ENCODE measurements around the gene FAM200C. TPM values are rescaled to one million over a fixed set of nuclear protein-coding genes. Genes with fewer than 3 reads are reported as not detected.

Gene FAM200C
- total RNA-seq, 1 donor from 2014 or later, result 13.0 TPM

DNA sequence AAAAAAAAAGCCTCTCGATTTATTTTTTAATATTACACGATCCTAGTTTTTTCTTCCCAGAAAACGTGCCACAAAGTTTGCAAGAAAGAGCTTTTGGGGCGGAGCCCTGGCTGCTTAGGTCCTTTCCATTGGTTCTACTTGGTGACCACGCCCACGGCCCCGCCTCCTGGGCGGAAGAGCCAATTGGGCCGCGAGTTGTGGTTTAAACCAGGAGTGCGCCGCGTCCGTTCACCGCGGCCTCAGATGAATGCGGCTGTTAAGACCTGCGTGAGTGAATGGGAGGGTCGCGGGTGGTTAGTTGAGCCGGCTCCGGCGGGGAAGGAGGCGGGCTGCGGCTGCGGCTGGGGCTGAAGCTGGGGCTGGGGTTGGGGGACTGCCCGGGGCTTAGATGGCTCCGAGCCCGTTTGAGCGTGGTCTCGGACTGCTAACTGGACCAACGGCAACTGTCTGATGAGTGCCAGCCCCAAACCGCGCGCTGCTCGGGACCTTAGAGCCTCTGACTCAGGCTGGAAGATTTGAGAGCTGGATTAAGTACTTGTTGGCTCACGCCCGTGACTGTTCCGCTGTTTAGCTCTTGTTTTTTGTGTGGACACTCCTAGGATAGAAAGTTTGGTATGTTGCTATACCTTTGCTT, 21.9 kb upstream of the FAM200C start, which contains the start of gene PTTG1:
Gene PTTG1 (plus strand): TSS at position 231 of the 634 bp plus-strand sequence. CDS start 458 bp downstream, outside the sequence.
- Histone ChIP-seq H3K4me3 (ENCODE audit: low read length in 3 of 3) (peak within 1 kb of the TSS; percentile 73 to 81 (median 76)), H3K9ac (ENCODE audit: low read depth in 1 of 3, low read length in 3 of 3) (peak within 1 kb of the TSS; percentile 64 to 69 (median 66)), H3K36me3 (ENCODE audit: control insufficient read depth in 3 of 3, insufficient read depth in 3 of 3, low read length in 3 of 3) (no peaks in the 10 kb centered on the region), H3K27me3 (ENCODE audit: control insufficient read depth in 3 of 3, insufficient read depth in 3 of 3, low read length in 3 of 3) (no peaks in the 10 kb centered on the region), H3K27ac (ENCODE audit: low read depth, low read length) (peak within 1 kb of the TSS; percentile 43), H3K4me1 (ENCODE audit: control insufficient read depth in 3 of 3, insufficient read depth in 3 of 3, low read length in 3 of 3) (peaks cover 9 to 15% (median 13%) of the 10 kb centered on the region in 3 donors), H3K9me3 (ENCODE audit: control insufficient read depth in 3 of 3, low read length in 3 of 3) (no peaks in the 10 kb centered on the region)

DNA sequence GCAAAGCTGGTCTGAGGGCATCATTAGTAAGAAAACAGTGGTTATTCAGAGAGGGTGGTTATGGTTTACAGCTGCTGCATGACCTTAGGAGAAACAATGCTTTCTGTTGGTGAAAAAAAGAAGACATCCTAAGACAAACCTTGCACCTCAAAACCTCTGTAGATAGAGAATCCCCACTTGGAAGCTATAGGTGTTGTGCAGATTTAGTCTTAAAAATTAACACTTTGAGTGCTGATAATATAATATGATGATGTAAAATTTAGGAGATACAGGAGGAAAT, 20.4 kb upstream of the FAM200C start:
- Histone ChIP-seq H3K9me3 (ENCODE audit: control insufficient read depth in 3 of 3, low read length in 3 of 3) (no peaks in the 10 kb centered on the region), H3K27ac (ENCODE audit: low read depth, low read length) (no peak overlapping the region), H3K27me3 (ENCODE audit: control insufficient read depth in 3 of 3, insufficient read depth in 3 of 3, low read length in 3 of 3) (no peaks in the 10 kb centered on the region), H3K4me3 (ENCODE audit: low read length in 3 of 3) (no peak overlapping the region), H3K4me1 (ENCODE audit: control insufficient read depth in 3 of 3, insufficient read depth in 3 of 3, low read length in 3 of 3) (peaks cover 9 to 15% (median 13%) of the 10 kb centered on the region in 3 donors), H3K36me3 (ENCODE audit: control insufficient read depth in 3 of 3, insufficient read depth in 3 of 3, low read length in 3 of 3) (peaks cover 0 to 2% (median 0%) of the 10 kb centered on the region in 3 donors), H3K9ac (ENCODE audit: low read depth in 1 of 3, low read length in 3 of 3) (no peak overlapping the region)

DNA sequence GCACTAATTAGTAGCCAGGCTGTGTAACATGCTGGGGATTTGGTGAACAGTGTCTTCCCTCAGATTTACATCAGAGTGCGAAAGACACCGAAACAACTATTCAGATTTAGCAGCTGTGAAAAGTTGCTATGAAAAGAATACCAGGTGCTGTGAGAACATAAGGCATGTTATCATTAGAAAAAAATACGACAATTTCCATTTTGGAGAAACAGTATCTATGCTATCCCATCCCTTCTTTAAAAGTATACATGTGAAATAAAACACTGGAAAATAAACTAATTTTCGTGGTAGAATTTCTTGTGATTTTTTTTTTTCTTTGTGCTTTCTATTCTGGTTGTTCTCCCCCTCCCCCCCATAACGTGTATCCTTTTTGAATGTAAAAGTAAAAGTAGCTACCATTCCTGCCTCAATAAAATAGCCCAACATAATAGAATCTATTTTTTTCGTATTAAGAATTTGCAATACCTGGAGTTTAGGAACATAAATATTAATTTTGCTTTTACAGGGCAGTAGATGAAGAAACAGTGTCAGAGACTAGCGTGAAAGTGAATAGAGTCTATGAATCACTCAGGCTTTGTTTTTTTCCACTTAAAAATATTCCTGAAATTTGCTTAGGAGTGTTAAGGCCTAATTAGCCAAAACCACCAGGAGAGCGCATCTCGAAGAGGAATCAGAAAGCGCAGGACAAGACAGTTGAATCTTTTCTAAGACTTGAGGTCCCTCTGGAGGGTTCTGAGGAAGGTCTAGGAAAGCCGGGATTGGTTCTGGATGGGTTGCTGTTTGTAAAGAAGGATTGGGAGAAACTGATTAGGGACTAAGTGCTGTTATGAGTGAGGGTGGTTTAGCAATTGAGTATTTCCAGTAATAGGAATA, 19.8 kb upstream of the FAM200C start:
- H3K27me3 ChIP-seq (ENCODE audit: control insufficient read depth in 3 of 3, insufficient read depth in 3 of 3, low read length in 3 of 3), result no peaks in the 10 kb centered on the region
- H3K9me3 ChIP-seq (ENCODE audit: control insufficient read depth in 3 of 3, low read length in 3 of 3), result no peaks in the 10 kb centered on the region
- peaks cover 0 to 7% (median 0%) of the 10 kb centered on the region in 3 donors for H3K36me3 ChIP-seq (ENCODE audit: control insufficient read depth in 3 of 3, insufficient read depth in 3 of 3, low read length in 3 of 3)
- H3K9ac ChIP-seq (ENCODE audit: low read depth in 1 of 3, low read length in 3 of 3), result peak overlapping the region; percentile 89 to 92 (median 89)
- H3K4me3 ChIP-seq (ENCODE audit: low read length in 3 of 3), result peak overlapping the region; percentile 92 to 99 (median 93)
- H3K27ac ChIP-seq (ENCODE audit: low read depth, low read length), result peak overlapping the region; percentile 81
- peaks cover 9 to 15% (median 13%) of the 10 kb centered on the region in 3 donors for H3K4me1 ChIP-seq (ENCODE audit: control insufficient read depth in 3 of 3, insufficient read depth in 3 of 3, low read length in 3 of 3)

DNA sequence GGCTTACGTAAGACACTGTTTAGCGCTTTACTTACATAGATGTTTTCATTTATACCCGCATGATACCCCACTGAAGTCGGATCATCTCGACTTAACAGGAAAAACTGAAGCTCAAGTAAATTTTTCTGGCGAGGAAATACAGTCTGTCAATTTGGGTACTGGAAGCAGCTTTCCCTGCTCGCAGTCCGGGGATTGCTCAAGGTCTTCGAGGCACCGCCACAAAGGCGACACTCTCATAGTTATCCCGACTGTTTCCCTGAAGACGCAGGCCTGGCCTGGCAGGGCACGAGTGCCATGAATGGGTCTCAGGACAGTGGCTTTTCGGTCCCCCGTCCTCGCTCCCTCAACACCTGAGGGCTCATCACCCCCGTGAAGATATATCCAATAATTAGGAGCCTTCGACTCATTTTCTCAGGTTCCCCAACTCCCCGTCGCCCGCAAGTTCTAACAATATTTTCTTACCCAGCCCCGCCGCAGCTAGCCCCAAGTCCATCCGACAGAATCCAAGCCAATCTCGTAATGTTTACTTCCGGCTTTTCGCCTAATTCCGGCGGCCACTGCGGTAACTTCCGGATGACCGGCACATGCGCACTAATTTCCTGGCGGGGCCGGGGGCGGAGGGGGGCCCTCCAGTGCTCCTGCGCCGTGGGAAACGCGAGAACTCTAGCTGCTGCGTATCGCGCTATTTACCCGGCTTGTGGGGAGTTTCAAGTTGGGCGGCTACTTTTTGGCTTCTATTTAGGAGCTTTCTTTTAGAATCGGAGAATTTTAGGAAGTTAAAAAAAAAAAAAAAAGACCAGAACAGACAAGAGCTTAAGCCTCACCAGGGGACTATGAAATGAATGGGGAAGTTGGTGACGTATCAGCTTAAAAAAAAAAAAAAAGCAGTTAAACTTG, 19.0 kb upstream of the FAM200C start, which contains the start of gene SLU7:
Gene SLU7 (minus strand): TSS at position 521 of the 897 bp plus-strand sequence. CDS start 3,787 bp downstream, outside the sequence.
- Histone ChIP-seq H3K36me3 (ENCODE audit: control insufficient read depth in 3 of 3, insufficient read depth in 3 of 3, low read length in 3 of 3) (peaks cover 3 to 15% (median 3%) of the 10 kb centered on the region in 3 donors), H3K9ac (ENCODE audit: low read depth in 1 of 3, low read length in 3 of 3) (peak within 1 kb of the TSS; percentile 89 to 92 (median 89)), H3K4me3 (ENCODE audit: low read length in 3 of 3) (peak within 1 kb of the TSS; percentile 92 to 99 (median 93)), H3K4me1 (ENCODE audit: control insufficient read depth in 3 of 3, insufficient read depth in 3 of 3, low read length in 3 of 3) (peaks cover 9 to 15% (median 13%) of the 10 kb centered on the region in 3 donors), H3K27me3 (ENCODE audit: control insufficient read depth in 3 of 3, insufficient read depth in 3 of 3, low read length in 3 of 3) (no peaks in the 10 kb centered on the region), H3K9me3 (ENCODE audit: control insufficient read depth in 3 of 3, low read length in 3 of 3) (no peaks in the 10 kb centered on the region), H3K27ac (ENCODE audit: low read depth, low read length) (peak within 1 kb of the TSS; percentile 81)

DNA sequence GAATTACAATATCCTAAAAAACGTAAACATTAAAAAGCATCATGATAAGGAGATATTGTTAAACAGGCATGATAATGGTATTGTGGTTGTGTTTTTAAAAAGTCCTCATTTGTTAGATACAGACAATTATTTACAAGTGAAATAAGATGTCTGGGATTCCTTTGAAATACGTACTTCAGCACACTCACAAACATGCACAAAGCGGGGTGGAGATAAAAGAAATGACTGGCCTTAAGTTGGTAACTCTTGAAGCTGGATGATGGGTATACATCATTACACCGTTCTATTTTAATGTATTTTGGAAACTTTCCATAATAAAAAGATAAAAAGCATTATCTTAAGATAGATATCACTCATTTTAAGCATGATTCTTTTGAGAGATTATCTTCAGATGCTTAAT, 1.0 kb downstream of the FAM200C start:
- H3K9ac ChIP-seq (ENCODE audit: low read depth in 1 of 3, low read length in 3 of 3), result peak overlapping the region; percentile 15 to 94 (median 85)
- peak overlapping the region; percentile 87 to 96 (median 90) for H3K4me3 ChIP-seq (ENCODE audit: low read length in 3 of 3)
- H3K27ac ChIP-seq (ENCODE audit: low read depth, low read length), result no peak overlapping the region
- H3K4me1 ChIP-seq (ENCODE audit: control insufficient read depth in 3 of 3, insufficient read depth in 3 of 3, low read length in 3 of 3), result peaks cover 2 to 19% (median 15%) of the 10 kb centered on the region in 3 donors
- H3K9me3 ChIP-seq (ENCODE audit: control insufficient read depth in 3 of 3, low read length in 3 of 3), result no peaks in the 10 kb centered on the region
- H3K27me3 ChIP-seq (ENCODE audit: control insufficient read depth in 3 of 3, insufficient read depth in 3 of 3, low read length in 3 of 3), result no peaks in the 10 kb centered on the region
- peaks cover 8 to 13% (median 9%) of the 10 kb centered on the region in 3 donors for H3K36me3 ChIP-seq (ENCODE audit: control insufficient read depth in 3 of 3, insufficient read depth in 3 of 3, low read length in 3 of 3)

DNA sequence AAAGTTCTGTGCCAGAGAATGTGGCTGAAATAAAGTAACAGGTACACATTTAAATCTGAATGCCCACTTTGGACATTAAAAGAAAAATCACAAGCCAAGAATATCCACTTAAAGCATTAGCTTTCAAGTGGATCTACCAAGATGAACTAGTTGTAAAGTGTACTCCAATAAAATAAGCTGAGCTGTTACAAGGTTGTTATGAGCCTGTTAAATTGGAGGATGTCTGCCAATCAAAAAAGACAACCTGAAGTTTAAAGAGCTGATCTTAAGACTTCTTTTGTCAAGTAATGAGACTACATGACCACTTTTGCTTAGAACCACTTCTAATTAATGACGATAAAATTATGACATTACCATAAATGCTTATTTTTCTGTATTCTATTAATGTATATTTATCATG, 2.4 kb downstream of the FAM200C start:
- peak overlapping the region in 1 of 3 donors; percentile 10 for H3K9ac ChIP-seq (ENCODE audit: low read depth in 1 of 3, low read length in 3 of 3)
- no peak overlapping the region for H3K27ac ChIP-seq (ENCODE audit: low read depth, low read length)
- H3K4me3 ChIP-seq (ENCODE audit: low read length in 3 of 3), result no peak overlapping the region
- H3K36me3 ChIP-seq (ENCODE audit: control insufficient read depth in 3 of 3, insufficient read depth in 3 of 3, low read length in 3 of 3), result peaks cover 0 to 4% (median 0%) of the 10 kb centered on the region in 3 donors
- no peaks in the 10 kb centered on the region for H3K27me3 ChIP-seq (ENCODE audit: control insufficient read depth in 3 of 3, insufficient read depth in 3 of 3, low read length in 3 of 3)
- H3K4me1 ChIP-seq (ENCODE audit: control insufficient read depth in 3 of 3, insufficient read depth in 3 of 3, low read length in 3 of 3), result peaks cover 2 to 19% (median 15%) of the 10 kb centered on the region in 3 donors
- no peaks in the 10 kb centered on the region for H3K9me3 ChIP-seq (ENCODE audit: control insufficient read depth in 3 of 3, low read length in 3 of 3)

DNA sequence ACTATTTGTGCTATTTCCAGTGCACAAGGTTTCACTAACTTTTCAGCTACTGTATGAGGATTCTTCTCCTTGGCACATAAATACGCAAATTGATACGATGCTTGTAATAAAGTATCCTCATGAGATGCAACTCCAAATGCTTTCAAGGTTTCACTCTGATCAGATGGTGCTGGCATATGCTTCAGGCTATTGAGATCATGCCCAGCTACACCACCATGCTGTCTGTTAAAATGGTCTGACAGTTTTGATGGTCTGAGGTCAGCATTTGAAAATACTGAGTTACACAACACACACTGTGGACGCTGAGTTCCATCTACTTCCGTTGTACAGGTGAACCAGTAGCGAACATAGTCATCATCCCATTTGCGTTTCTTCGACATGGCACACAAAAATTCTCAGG, 4.7 kb downstream of the FAM200C start:
- H3K9ac ChIP-seq (ENCODE audit: low read depth in 1 of 3, low read length in 3 of 3), result no peak overlapping the region
- no peaks in the 10 kb centered on the region for H3K36me3 ChIP-seq (ENCODE audit: control insufficient read depth in 3 of 3, insufficient read depth in 3 of 3, low read length in 3 of 3)
- H3K4me1 ChIP-seq (ENCODE audit: control insufficient read depth in 3 of 3, insufficient read depth in 3 of 3, low read length in 3 of 3), result peaks cover 2 to 15% (median 13%) of the 10 kb centered on the region in 3 donors
- no peak overlapping the region for H3K4me3 ChIP-seq (ENCODE audit: low read length in 3 of 3)
- no peaks in the 10 kb centered on the region for H3K9me3 ChIP-seq (ENCODE audit: control insufficient read depth in 3 of 3, low read length in 3 of 3)
- no peaks in the 10 kb centered on the region for H3K27me3 ChIP-seq (ENCODE audit: control insufficient read depth in 3 of 3, insufficient read depth in 3 of 3, low read length in 3 of 3)
- H3K27ac ChIP-seq (ENCODE audit: low read depth, low read length), result no peak overlapping the region

DNA sequence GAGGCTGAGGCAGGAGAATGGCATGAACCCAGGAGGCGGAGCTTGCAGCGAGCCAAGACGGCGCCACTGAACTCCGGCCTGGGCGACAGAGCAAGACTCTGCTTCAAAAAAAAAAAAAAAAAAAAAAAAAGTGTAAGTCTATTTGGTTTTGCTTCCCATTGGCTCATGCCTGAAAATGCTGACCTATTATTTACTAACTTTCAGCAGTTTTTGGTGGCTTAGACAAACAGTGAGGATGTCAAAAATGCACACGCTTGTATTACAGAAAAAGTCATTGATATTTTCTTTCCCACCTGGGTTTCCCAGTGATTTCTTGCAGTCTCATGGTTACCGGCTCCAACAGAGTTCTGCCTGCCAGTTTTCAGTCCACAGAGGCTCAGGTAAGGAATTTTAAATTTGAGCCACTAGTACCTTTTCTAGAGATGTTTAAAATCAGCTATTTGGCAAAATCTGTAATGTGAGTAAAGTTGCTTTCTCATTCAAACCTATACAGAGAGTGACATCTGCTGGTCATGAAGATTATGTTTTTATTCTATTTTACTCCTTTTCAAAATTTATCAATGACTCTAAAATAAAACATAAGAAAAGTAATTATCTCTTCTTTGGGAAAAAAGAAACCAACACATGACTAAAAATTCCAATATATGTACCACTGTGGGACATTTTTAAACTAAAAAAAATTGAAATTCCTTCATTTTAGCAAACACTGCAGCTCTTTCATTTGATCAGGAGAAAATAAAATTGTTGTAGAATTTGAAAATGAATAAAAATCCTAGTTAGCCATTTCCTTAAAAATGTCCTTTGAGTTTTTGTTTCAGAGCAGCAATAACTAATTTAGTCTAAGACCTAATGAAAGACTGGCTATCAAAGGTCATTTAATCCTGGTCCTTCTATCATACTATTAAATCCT, 8.8 kb downstream of the FAM200C start:
- Histone ChIP-seq H3K36me3 (ENCODE audit: control insufficient read depth in 3 of 3, insufficient read depth in 3 of 3, low read length in 3 of 3) (no peaks in the 10 kb centered on the region), H3K4me3 (ENCODE audit: low read length in 3 of 3) (no peak overlapping the region), H3K9ac (ENCODE audit: low read depth in 1 of 3, low read length in 3 of 3) (no peak overlapping the region), H3K4me1 (ENCODE audit: control insufficient read depth in 3 of 3, insufficient read depth in 3 of 3, low read length in 3 of 3) (peaks cover 0 to 3% (median 2%) of the 10 kb centered on the region in 3 donors), H3K27ac (ENCODE audit: low read depth, low read length) (no peak overlapping the region), H3K9me3 (ENCODE audit: control insufficient read depth in 3 of 3, low read length in 3 of 3) (no peaks in the 10 kb centered on the region), H3K27me3 (ENCODE audit: control insufficient read depth in 3 of 3, insufficient read depth in 3 of 3, low read length in 3 of 3) (no peaks in the 10 kb centered on the region)

DNA sequence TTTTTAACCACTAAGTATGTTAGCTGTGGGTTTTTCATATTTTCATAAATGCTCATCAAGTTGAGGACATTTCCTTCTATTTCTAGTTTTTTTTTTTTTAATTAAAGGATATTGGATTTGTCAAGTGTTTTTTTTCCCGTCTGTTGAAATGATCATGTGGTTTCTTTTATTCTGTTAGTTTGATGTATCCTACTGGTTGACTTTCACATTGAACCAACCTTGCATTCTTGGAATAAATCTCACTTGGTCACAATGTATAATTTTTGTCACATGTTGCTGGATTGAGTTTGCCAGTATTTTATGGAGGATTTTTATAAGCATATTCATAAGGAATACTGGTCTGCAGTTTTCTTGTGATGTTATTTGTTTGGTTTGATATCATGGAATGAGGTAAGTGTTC, 12.4 kb downstream of the FAM200C start:
- peaks cover 0 to under 1% (median 0%) of the 10 kb centered on the region in 3 donors for H3K4me1 ChIP-seq (ENCODE audit: control insufficient read depth in 3 of 3, insufficient read depth in 3 of 3, low read length in 3 of 3)
- H3K9me3 ChIP-seq (ENCODE audit: control insufficient read depth in 3 of 3, low read length in 3 of 3), result peaks cover 0 to 2% (median 0%) of the 10 kb centered on the region in 3 donors
- no peak overlapping the region for H3K27ac ChIP-seq (ENCODE audit: low read depth, low read length)
- no peak overlapping the region for H3K4me3 ChIP-seq (ENCODE audit: low read length in 3 of 3)
- no peaks in the 10 kb centered on the region for H3K27me3 ChIP-seq (ENCODE audit: control insufficient read depth in 3 of 3, insufficient read depth in 3 of 3, low read length in 3 of 3)
- H3K9ac ChIP-seq (ENCODE audit: low read depth in 1 of 3, low read length in 3 of 3), result no peak overlapping the region
- no peaks in the 10 kb centered on the region for H3K36me3 ChIP-seq (ENCODE audit: control insufficient read depth in 3 of 3, insufficient read depth in 3 of 3, low read length in 3 of 3)
